Mucosa of descending colon (tissue), 3 donors: ENCODE data around the gene PLXNA2. TPM values are rescaled to one million over a fixed set of nuclear protein-coding genes. Genes with fewer than 3 reads are reported as not detected.

Experiments
- ATAC-seq: fragments of 200-7000 bp; cut with Tn5 transposase; one replicate; pipeline ENCODE4 v1.9.1; 2020; ENCODE audit warnings: mild to moderate bottlenecking, moderate library complexity
- DNase-seq, 3 donors: peaks; one replicate each; pipeline ENCODE4 v3.0.0-alpha.2; 2020
- H3K36me3 ChIP-seq: fragments of 200-600 bp; one replicate; pipeline ENCODE4 v1.8.0; 2021; ENCODE audit warnings: low read depth, mild to moderate bottlenecking
- H3K4me1 ChIP-seq: fragments of 200-600 bp; one replicate; pipeline ENCODE4 v1.8.0; 2021; ENCODE audit warnings: low read depth, mild to moderate bottlenecking
- H3K4me3 ChIP-seq: fragments of 200-600 bp; one replicate; pipeline ENCODE4 v1.8.0; 2021; ENCODE audit warnings: mild to moderate bottlenecking
- H3K9me3 ChIP-seq: fragments of 200-600 bp; one replicate; pipeline ENCODE4 v1.8.0; 2021; ENCODE audit warnings: mild to moderate bottlenecking
- intact Hi-C, 2 donors: fragments of 100-400 bp; cut with DNase I in 1 of 2; cut with micrococcal nuclease in 1 of 2; formaldehyde crosslinking; loops; one replicate each; pipeline versions ENCODE4 v1.11.0 to v1.11.1; 2022; cut with DNase I, micrococcal nuclease
- total RNA-seq, 3 donors: library from RNA; stranded (reverse); fragmentation: NEBNext Ultra II Directional in 2 of 3; extraction: Animal tissue kit (Norgen Biotek cat#: 25700) in 2 of 3; gene quantifications; one replicate each; pipeline versions ENCODE4 v1.2.1 to v1.2.4, GENCODE V29; 2021 to 2023
- TF ChIP-seq, protein P1 (sequence below): fragments of 200-600 bp; IDR thresholded peaks from one replicate; pipeline ENCODE4 v1.8.0; 2022; ENCODE audit warnings: antibody characterized with exemption, mild to moderate bottlenecking
- donor health status: DM: no; HTN: no; CAD: no; lungs with moderate emphysema.
- donor health status: DM: no; HTN: no; CAD: no.
- donor health status: DM: no; HTN: yes; CAD: no.

The PLXNA2 gene
- total RNA-seq, 3 donors from 2014 or later: 65.5 to 127 (median 70.6) TPM

GRCh38 chr1:208179263-208179816 lies 64.8 kb downstream of the PLXNA2 start:
- TF ChIP-seq, protein P1, sequence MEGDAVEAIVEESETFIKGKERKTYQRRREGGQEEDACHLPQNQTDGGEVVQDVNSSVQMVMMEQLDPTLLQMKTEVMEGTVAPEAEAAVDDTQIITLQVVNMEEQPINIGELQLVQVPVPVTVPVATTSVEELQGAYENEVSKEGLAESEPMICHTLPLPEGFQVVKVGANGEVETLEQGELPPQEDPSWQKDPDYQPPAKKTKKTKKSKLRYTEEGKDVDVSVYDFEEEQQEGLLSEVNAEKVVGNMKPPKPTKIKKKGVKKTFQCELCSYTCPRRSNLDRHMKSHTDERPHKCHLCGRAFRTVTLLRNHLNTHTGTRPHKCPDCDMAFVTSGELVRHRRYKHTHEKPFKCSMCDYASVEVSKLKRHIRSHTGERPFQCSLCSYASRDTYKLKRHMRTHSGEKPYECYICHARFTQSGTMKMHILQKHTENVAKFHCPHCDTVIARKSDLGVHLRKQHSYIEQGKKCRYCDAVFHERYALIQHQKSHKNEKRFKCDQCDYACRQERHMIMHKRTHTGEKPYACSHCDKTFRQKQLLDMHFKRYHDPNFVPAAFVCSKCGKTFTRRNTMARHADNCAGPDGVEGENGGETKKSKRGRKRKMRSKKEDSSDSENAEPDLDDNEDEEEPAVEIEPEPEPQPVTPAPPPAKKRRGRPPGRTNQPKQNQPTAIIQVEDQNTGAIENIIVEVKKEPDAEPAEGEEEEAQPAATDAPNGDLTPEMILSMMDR: no peak
- ATAC-seq: peak; percentile 41

DNA sequence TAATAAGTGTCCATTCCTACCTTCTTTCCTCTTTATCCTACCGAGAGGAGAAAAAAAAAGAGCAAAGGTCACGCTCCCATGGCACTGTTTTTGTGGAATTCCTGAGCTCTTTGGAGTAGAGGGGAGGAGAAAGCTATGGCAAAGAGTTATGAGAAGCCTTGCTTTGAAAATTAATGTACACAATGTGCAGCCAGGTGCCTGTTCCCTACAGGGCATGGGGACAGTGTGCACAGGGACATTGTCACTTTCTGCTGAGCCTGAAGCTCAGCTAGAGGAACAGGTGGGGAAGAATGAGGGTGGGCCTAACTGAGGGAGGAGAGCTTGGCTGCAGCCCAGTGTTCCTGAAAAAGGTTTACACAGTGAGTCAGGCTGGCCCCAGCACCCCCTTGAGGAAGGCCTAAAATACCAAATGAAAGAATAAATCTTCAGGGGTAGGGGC lies 66.1 kb downstream of the PLXNA2 start:
- H3K36me3 ChIP-seq: no peaks in the 10 kb centered on the region
- no peak overlapping the region for H3K4me3 ChIP-seq
- no peaks in the 10 kb centered on the region for H3K9me3 ChIP-seq
- peaks cover 36% of the 10 kb centered on the region for H3K4me1 ChIP-seq
- ATAC-seq (peak; percentile 66), DNase-seq (peak in 1 of 3 donors; percentile 61)
- intact Hi-C loops: no loop called here
- TF ChIP-seq, protein P1: no peak

More at GRCh38 chr1:208179263-208179816, 64.8 kb downstream of the PLXNA2 start:
- Histone ChIP-seq H3K9me3 (no peaks in the 10 kb centered on the region), H3K4me3 (no peak overlapping the region), H3K4me1 (peaks cover 48% of the 10 kb centered on the region), H3K36me3 (no peaks in the 10 kb centered on the region)
- intact Hi-C loops: no loop called here
- DNase-seq: peak in 2 of 3 donors; percentile 45 to 53

GRCh38 chr1:208177656-208178055 lies 66.5 kb downstream of the PLXNA2 start:
- Histone ChIP-seq H3K4me1 (peaks cover 33% of the 10 kb centered on the region), H3K9me3 (no peaks in the 10 kb centered on the region), H3K36me3 (no peaks in the 10 kb centered on the region), H3K4me3 (no peak overlapping the region)
- TF ChIP-seq, protein P1: no peak
- DNase-seq (peak in 2 of 3 donors; percentile 67 to 81), ATAC-seq (peak; percentile 84)
- intact Hi-C loops: no loop called here

DNA sequence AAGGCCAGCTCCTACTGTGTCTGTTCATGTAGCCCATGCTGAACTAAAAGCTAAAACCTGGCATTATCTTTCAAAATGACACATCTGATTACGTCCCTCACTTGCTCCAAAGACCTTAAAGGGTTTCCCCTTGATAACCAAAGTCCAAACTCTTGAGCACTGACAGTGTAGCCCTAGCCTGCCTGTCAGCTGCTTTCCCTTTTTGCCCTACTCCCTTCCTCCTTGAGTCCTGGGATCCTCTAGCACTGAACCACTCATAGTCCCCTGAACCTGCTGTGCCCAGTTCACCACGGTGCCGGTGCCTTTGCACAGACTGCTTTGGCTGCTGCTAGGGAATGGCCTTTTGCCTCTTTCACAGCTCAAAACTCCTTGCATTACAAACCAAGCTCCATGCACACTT lies 67.5 kb downstream of the PLXNA2 start:
- ATAC-seq (peak; percentile 10), DNase-seq (no peak)
- Histone ChIP-seq H3K4me3 (no peak overlapping the region), H3K4me1 (peaks cover 24% of the 10 kb centered on the region), H3K9me3 (no peaks in the 10 kb centered on the region), H3K36me3 (no peaks in the 10 kb centered on the region)
- TF ChIP-seq, protein P1: no peak
- intact Hi-C loops: no loop called here

GRCh38 chr1:208175508-208175895 lies 68.7 kb downstream of the PLXNA2 start:
- TF ChIP-seq, protein P1: no peak
- peaks cover 18% of the 10 kb centered on the region for H3K4me1 ChIP-seq

More at GRCh38 chr1:208175508-208175895, 68.7 kb downstream of the PLXNA2 start:
- ATAC-seq: no peak
- DNase-seq: no peak
- Histone ChIP-seq H3K4me3 (no peak overlapping the region), H3K36me3 (no peaks in the 10 kb centered on the region), H3K9me3 (no peaks in the 10 kb centered on the region)
- intact Hi-C loops: no loop called here
